Uterus (tissue), 2 donors: ENCODE measurements around the gene NPIPB12.
"Not testable (repeated sequence)": the region's sequence is repeated elsewhere in the genome, so short reads cannot be mapped to it uniquely, and the experiment has no call there.

Experiments used
- POLR2A ChIP-seq, 2 donors: fragments of 450-650 bp; IDR thresholded peaks; one replicate each; pipeline ENCODE4 v1.6.1; 2016; ENCODE audit warnings: antibody characterized with exemption in 2 of 2, mild to moderate bottlenecking in 1 of 2, moderate library complexity in 1 of 2
- TF ChIP-seq, protein P1 (sequence below), 4 experiments: fragments of 200-600 bp in 2 of 4; fragments of 450-650 bp in 2 of 4; sonication (generic) in 2 of 4; IDR thresholded peaks; one replicate each; pipeline ENCODE4 v1.5.1; 2016 to 2019; ENCODE audit warnings: antibody characterized with exemption in 4 of 4, mild to moderate bottlenecking in 2 of 4, moderate library complexity in 1 of 4

DNA sequence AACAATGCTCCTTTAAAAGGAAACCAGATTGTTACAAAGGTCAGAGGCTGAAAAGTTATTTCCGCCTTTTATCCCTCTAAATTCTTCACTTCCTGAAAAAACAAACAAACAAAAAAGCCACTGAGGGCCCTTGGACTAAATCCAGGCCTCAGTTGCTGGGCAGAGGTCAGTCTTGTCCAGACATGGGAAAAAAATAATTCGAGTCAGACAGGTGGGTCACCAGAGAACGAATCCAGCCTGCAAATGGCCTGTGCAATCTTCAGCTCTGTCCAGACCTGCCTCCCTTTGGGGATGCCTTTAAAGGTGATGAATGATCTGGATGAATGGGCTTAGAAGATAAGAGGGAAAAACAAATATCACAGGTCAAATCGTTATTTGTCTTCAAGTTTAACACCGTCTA is 15.3 kb upstream of the NPIPB12 start:
- TF ChIP-seq, protein P1, sequence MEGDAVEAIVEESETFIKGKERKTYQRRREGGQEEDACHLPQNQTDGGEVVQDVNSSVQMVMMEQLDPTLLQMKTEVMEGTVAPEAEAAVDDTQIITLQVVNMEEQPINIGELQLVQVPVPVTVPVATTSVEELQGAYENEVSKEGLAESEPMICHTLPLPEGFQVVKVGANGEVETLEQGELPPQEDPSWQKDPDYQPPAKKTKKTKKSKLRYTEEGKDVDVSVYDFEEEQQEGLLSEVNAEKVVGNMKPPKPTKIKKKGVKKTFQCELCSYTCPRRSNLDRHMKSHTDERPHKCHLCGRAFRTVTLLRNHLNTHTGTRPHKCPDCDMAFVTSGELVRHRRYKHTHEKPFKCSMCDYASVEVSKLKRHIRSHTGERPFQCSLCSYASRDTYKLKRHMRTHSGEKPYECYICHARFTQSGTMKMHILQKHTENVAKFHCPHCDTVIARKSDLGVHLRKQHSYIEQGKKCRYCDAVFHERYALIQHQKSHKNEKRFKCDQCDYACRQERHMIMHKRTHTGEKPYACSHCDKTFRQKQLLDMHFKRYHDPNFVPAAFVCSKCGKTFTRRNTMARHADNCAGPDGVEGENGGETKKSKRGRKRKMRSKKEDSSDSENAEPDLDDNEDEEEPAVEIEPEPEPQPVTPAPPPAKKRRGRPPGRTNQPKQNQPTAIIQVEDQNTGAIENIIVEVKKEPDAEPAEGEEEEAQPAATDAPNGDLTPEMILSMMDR (IDR thresholded peaks at IDR 0.05), result not testable (repeated sequence)
- not testable (repeated sequence) for TF ChIP-seq POLR2A (IDR thresholded peaks at IDR 0.05)
